Measurements from ENCODE around the gene CWC27.

DNA sequence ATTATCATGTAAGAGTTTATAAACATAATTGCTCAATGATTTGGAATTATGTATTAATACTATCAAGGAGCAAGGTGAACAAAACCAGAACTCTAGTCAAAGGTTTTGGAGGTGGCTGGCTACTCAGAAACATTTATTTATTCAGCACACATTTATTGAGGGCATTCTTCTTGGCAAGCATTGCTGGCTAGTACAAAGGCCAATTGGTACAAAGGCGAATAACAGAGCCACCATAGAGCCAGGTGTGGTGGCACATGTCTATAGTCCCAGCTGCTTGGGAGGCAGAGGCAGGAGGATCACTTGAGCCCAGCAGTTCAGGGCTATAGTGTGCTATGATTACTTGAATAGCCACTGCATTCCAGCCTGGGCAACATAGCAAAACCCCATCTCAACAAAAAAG, 242.1 kb downstream of the CWC27 start:
- TF ChIP-seq, protein P1, sequence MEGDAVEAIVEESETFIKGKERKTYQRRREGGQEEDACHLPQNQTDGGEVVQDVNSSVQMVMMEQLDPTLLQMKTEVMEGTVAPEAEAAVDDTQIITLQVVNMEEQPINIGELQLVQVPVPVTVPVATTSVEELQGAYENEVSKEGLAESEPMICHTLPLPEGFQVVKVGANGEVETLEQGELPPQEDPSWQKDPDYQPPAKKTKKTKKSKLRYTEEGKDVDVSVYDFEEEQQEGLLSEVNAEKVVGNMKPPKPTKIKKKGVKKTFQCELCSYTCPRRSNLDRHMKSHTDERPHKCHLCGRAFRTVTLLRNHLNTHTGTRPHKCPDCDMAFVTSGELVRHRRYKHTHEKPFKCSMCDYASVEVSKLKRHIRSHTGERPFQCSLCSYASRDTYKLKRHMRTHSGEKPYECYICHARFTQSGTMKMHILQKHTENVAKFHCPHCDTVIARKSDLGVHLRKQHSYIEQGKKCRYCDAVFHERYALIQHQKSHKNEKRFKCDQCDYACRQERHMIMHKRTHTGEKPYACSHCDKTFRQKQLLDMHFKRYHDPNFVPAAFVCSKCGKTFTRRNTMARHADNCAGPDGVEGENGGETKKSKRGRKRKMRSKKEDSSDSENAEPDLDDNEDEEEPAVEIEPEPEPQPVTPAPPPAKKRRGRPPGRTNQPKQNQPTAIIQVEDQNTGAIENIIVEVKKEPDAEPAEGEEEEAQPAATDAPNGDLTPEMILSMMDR (tag by site-specific recombination; IDR thresholded peaks at IDR 0.05) = no peak
- TF ChIP-seq KLF8 (tag by site-specific recombination; IDR thresholded peaks at IDR 0.05) (no peak), ZNF660 (tag by site-specific recombination; IDR thresholded peaks at IDR 0.05) (no peak), ZNF747 (tag by site-specific recombination; IDR thresholded peaks at IDR 0.05) (no peak), ZNF791 (tag by site-specific recombination; IDR thresholded peaks at IDR 0.05) (no peak), ZNF112 (tag by site-specific recombination; IDR thresholded peaks at IDR 0.05) (no peak), ZNF433 (tag by site-specific recombination; IDR thresholded peaks at IDR 0.05; ENCODE audit: low read depth) (no peak), ZNF24 (tag by site-specific recombination; IDR thresholded peaks at IDR 0.05) (no peak)
- TF ChIP-seq, protein P2, sequence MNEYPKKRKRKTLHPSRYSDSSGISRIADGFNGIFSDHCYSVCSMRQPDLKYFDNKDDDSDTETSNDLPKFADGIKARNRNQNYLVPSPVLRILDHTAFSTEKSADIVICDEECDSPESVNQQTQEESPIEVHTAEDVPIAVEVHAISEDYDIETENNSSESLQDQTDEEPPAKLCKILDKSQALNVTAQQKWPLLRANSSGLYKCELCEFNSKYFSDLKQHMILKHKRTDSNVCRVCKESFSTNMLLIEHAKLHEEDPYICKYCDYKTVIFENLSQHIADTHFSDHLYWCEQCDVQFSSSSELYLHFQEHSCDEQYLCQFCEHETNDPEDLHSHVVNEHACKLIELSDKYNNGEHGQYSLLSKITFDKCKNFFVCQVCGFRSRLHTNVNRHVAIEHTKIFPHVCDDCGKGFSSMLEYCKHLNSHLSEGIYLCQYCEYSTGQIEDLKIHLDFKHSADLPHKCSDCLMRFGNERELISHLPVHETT (tag by site-specific recombination; IDR thresholded peaks at IDR 0.05) = no peak
- TF ChIP-seq, protein P3, sequence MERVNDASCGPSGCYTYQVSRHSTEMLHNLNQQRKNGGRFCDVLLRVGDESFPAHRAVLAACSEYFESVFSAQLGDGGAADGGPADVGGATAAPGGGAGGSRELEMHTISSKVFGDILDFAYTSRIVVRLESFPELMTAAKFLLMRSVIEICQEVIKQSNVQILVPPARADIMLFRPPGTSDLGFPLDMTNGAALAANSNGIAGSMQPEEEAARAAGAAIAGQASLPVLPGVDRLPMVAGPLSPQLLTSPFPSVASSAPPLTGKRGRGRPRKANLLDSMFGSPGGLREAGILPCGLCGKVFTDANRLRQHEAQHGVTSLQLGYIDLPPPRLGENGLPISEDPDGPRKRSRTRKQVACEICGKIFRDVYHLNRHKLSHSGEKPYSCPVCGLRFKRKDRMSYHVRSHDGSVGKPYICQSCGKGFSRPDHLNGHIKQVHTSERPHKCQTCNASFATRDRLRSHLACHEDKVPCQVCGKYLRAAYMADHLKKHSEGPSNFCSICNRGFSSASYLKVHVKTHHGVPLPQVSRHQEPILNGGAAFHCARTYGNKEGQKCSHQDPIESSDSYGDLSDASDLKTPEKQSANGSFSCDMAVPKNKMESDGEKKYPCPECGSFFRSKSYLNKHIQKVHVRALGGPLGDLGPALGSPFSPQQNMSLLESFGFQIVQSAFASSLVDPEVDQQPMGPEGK (tag by site-specific recombination; IDR thresholded peaks at IDR 0.05) = no peak
